Neural progenitor cell (in vitro differentiated cells): Measurements from ENCODE around the gene USP15.

Experiments
- CTCF ChIP-seq: fragments of 200-600 bp; sonication (generic); IDR thresholded peaks from 2 replicates; pipeline ENCODE4 v1.5.1; 2017; ENCODE audit warnings: antibody characterized with exemption, mild to moderate bottlenecking
- EZH2 ChIP-seq: fragments of 200-600 bp; sonication (generic); IDR thresholded peaks from 2 replicates; pipeline ENCODE4 v1.6.1; 2017; ENCODE audit warnings: antibody characterized with exemption, mild to moderate bottlenecking, moderate library complexity

- TF ChIP-seq CTCF (no peak), EZH2 (no peak)
Measured at GRCh38 chr12:62351326-62351725, 91.1 kb downstream of the USP15 start.
